ENCODE results near the gene OLIG1.

GRCh38 chr21:33029385-33029921 is 40.5 kb upstream of the OLIG1 start:
- TF ChIP-seq, protein P1, sequence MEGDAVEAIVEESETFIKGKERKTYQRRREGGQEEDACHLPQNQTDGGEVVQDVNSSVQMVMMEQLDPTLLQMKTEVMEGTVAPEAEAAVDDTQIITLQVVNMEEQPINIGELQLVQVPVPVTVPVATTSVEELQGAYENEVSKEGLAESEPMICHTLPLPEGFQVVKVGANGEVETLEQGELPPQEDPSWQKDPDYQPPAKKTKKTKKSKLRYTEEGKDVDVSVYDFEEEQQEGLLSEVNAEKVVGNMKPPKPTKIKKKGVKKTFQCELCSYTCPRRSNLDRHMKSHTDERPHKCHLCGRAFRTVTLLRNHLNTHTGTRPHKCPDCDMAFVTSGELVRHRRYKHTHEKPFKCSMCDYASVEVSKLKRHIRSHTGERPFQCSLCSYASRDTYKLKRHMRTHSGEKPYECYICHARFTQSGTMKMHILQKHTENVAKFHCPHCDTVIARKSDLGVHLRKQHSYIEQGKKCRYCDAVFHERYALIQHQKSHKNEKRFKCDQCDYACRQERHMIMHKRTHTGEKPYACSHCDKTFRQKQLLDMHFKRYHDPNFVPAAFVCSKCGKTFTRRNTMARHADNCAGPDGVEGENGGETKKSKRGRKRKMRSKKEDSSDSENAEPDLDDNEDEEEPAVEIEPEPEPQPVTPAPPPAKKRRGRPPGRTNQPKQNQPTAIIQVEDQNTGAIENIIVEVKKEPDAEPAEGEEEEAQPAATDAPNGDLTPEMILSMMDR (conservative IDR thresholded peaks at IDR 0.05; ENCODE audit: low read length), result no peak
- TF ChIP-seq EZH2phosphoT487 (IDR thresholded peaks at IDR 0.05; ENCODE audit: borderline replicate concordance), result no peak

Data from Loucy (cell line).